Right cardiac atrium (tissue), 5 donors: ENCODE measurements around the gene TGFBR3. TPM values are rescaled to one million over a fixed set of nuclear protein-coding genes. Genes with fewer than 3 reads are reported as not detected.
A peak's percentile ranks its signal among the peaks of the same experiment; 100 is the strongest.

Source experiments
- ATAC-seq, 2 donors: fragments of 200-7000 bp; cut with Tn5 transposase; one replicate each; pipeline versions ENCODE4 v1.8.0 to v1.9.1; 2020; ENCODE audit warnings: moderate library complexity in 2 of 2, mild to moderate bottlenecking in 1 of 2
- DNase-seq, 3 donors: peaks; one replicate each; pipeline ENCODE4 v3.0.0-alpha.2; 2020
- H3K27ac ChIP-seq: one replicate; pipeline ENCODE4 v1.5.1; 2013; ENCODE audit warnings: mild to moderate bottlenecking, low read length, control low read depth, moderate library complexity
- H3K27me3 ChIP-seq: one replicate; pipeline ENCODE4 v1.6.1; 2013; ENCODE audit not compliant: control insufficient read depth, insufficient read depth
- H3K4me1 ChIP-seq: one replicate; pipeline ENCODE4 v1.6.1; 2013; ENCODE audit warnings: low read length; ENCODE audit not compliant: control insufficient read depth, insufficient read depth
- H3K4me3 ChIP-seq: one replicate; pipeline ENCODE4 v1.5.1; 2013; ENCODE audit warnings: low read length, control low read depth
- H3K9me3 ChIP-seq: one replicate; pipeline ENCODE4 v1.6.1; 2013; ENCODE audit warnings: low read length; ENCODE audit not compliant: control insufficient read depth
- WGBS: extraction: QIAGEN DNeasy Blood & Tissue Kit; methylation state at CpG from one replicate; pipeline ENCODE4 v1.1.7; 2013; 5-methylcytosine and 5-hydroxymethylcytosine counted together
- intact Hi-C, 4 donors: fragments of 100-400 bp; cut with DNase I; formaldehyde crosslinking; loops; one replicate each; pipeline versions ENCODE4 v1.11.0 to v1.14.0; 2022 to 2023
- polyA plus RNA-seq: library from polyadenylated mRNA; stranded (reverse); fragments of 200-250 nt; gene quantifications from one replicate; pipeline ENCODE4 v1.2.3, GENCODE V29; 2013
- total RNA-seq, 4 donors: library from RNA; stranded (reverse); fragmentation: NEBNext Ultra II Directional; extraction: Animal tissue kit (Norgen Biotek cat#: 25700); gene quantifications; one replicate each; pipeline ENCODE4 v1.2.1, GENCODE V29; 2021
- donor health status: healthy with polysubstance abuse.
- donor health status: DM: no; HTN: yes; CAD: no.
- donor health status: DM: no; HTN: no; CAD: no.
- donor health status: DM: no; HTN: yes; CAD: no; lungs with severe emphysema.
- donor health status: DM: yes; HTN: yes; CAD: no.

Gene TGFBR3
- total and polyA plus RNA-seq, 5 donors = 14.5 to 52.4 (median 38.9) TPM

- Histone ChIP-seq H3K4me3 (no peak overlapping the region), H3K27me3 (no peaks in the 10 kb centered on the region), H3K9me3 (no peaks in the 10 kb centered on the region), H3K27ac (peak overlapping the region; percentile 60), H3K4me1 (peaks cover 21% of the 10 kb centered on the region)
- DNase-seq = no peak
- WGBS = 59% methylated on average over 5 of the region's 5 CpGs
- intact Hi-C loops = no loop called here
- ATAC-seq = peak; percentile 29 to 77
These were observed 87.7 kb downstream of the TGFBR3 start for GRCh38 chr1:91798241-91798648.

GRCh38 chr1:91797164-91797563 is 88.8 kb downstream of the TGFBR3 start:
- intact Hi-C loops = no loop called here
- Histone ChIP-seq H3K27me3 (no peaks in the 10 kb centered on the region), H3K4me1 (peaks cover 21% of the 10 kb centered on the region), H3K9me3 (no peaks in the 10 kb centered on the region), H3K27ac (peak overlapping the region; percentile 2), H3K4me3 (no peak overlapping the region)
- peak in 1 of 3 donors; percentile 36 for DNase-seq
- peak; percentile 7 to 61 for ATAC-seq
- 68% methylated on average over 1 of the region's 1 CpG for WGBS

GRCh38 chr1:91796390-91796654 is 89.6 kb downstream of the TGFBR3 start:
- H3K4me3 ChIP-seq = no peak overlapping the region
- WGBS = 97% methylated on average over 4 of the region's 4 CpGs
- no peaks in the 10 kb centered on the region for H3K27me3 ChIP-seq
- ATAC-seq = no peak
- H3K9me3 ChIP-seq = no peaks in the 10 kb centered on the region
- no peak overlapping the region for H3K27ac ChIP-seq
- intact Hi-C loops = no loop called here
- DNase-seq = no peak
- H3K4me1 ChIP-seq = peaks cover 24% of the 10 kb centered on the region

- ATAC-seq (no peak), DNase-seq (no peak)
- Histone ChIP-seq H3K4me1 (peaks cover 24% of the 10 kb centered on the region), H3K27ac (no peak overlapping the region), H3K9me3 (no peaks in the 10 kb centered on the region), H3K4me3 (no peak overlapping the region), H3K27me3 (no peaks in the 10 kb centered on the region)
- 64% methylated on average over 7 of the region's 7 CpGs for WGBS
- intact Hi-C loops = no loop called here
These were observed 90.2 kb downstream of the TGFBR3 start for GRCh38 chr1:91795591-91796389.

- intact Hi-C loops = no loop called here
- Histone ChIP-seq H3K4me1 (peaks cover 16% of the 10 kb centered on the region), H3K27ac (no peak overlapping the region), H3K4me3 (no peak overlapping the region), H3K9me3 (no peaks in the 10 kb centered on the region), H3K27me3 (no peaks in the 10 kb centered on the region)
- 94% methylated on average over 3 of the region's 3 CpGs for WGBS
- no peak for DNase-seq
- ATAC-seq = no peak
These were observed 92.1 kb downstream of the TGFBR3 start for GRCh38 chr1:91793877-91794276.

- no peaks in the 10 kb centered on the region for H3K9me3 ChIP-seq
- H3K27ac ChIP-seq = no peak overlapping the region
- ATAC-seq (no peak), DNase-seq (no peak)
- intact Hi-C loops = no loop called here
- no peak overlapping the region for H3K4me3 ChIP-seq
- H3K27me3 ChIP-seq = no peaks in the 10 kb centered on the region
- WGBS = 96% methylated on average over 5 of the region's 5 CpGs
- peaks cover 9% of the 10 kb centered on the region for H3K4me1 ChIP-seq
These were observed 92.8 kb downstream of the TGFBR3 start for GRCh38 chr1:91793189-91793588.

GRCh38 chr1:91792489-91793071 is 93.4 kb downstream of the TGFBR3 start:
- Histone ChIP-seq H3K27ac (peak overlapping the region; percentile 9), H3K4me3 (no peak overlapping the region), H3K27me3 (no peaks in the 10 kb centered on the region), H3K4me1 (peaks cover 11% of the 10 kb centered on the region), H3K9me3 (no peaks in the 10 kb centered on the region)
- ATAC-seq = peak in 1 of 2 donors; percentile 73
- 62% methylated on average over 8 of the region's 8 CpGs for WGBS
- intact Hi-C loops = no loop called here
- DNase-seq = peak in 1 of 3 donors; percentile 55

- intact Hi-C loops = no loop called here
- ATAC-seq (no peak), DNase-seq (no peak)
- Histone ChIP-seq H3K4me3 (no peak overlapping the region), H3K27ac (no peak overlapping the region), H3K27me3 (no peaks in the 10 kb centered on the region), H3K9me3 (no peaks in the 10 kb centered on the region), H3K4me1 (peaks cover 8% of the 10 kb centered on the region)
- WGBS = 65% methylated on average over 8 of the region's 8 CpGs
These were observed 94.1 kb downstream of the TGFBR3 start for GRCh38 chr1:91791691-91792488.

GRCh38 chr1:91791103-91791502 is 94.8 kb downstream of the TGFBR3 start:
- Histone ChIP-seq H3K4me1 (peaks cover 8% of the 10 kb centered on the region), H3K4me3 (no peak overlapping the region), H3K27ac (no peak overlapping the region), H3K27me3 (no peaks in the 10 kb centered on the region), H3K9me3 (no peaks in the 10 kb centered on the region)
- no peak for DNase-seq
- 90% methylated on average over 1 of the region's 1 CpG for WGBS
- intact Hi-C loops = no loop called here
- ATAC-seq = no peak

- no peak overlapping the region for H3K4me3 ChIP-seq
- peaks cover 8% of the 10 kb centered on the region for H3K4me1 ChIP-seq
- 83% methylated on average over 1 of the region's 1 CpG for WGBS
- no peak overlapping the region for H3K27ac ChIP-seq
- ATAC-seq (no peak), DNase-seq (no peak)
- intact Hi-C loops = no loop called here
- H3K9me3 ChIP-seq = no peaks in the 10 kb centered on the region
- no peaks in the 10 kb centered on the region for H3K27me3 ChIP-seq
These were observed 95.6 kb downstream of the TGFBR3 start for GRCh38 chr1:91790392-91790791.

- no peak for ATAC-seq
- Histone ChIP-seq H3K27me3 (no peaks in the 10 kb centered on the region), H3K4me3 (no peak overlapping the region), H3K9me3 (no peaks in the 10 kb centered on the region), H3K4me1 (peaks cover 12% of the 10 kb centered on the region), H3K27ac (no peak overlapping the region)
- DNase-seq = no peak
- 87% methylated on average over 12 of the region's 12 CpGs for WGBS
- intact Hi-C loops = no loop called here
These were observed 96.5 kb downstream of the TGFBR3 start for GRCh38 chr1:91789273-91789997.
